Activated naive CD8-positive, alpha-beta T cell treated with anti-CD3 and anti-CD28 coated beads, Interleukin-2, amount 10 ng/mL, durations not matched to agents 7 days and 5 days (primary cell): ENCODE results near the gene CLOCK. TPM values are rescaled to one million over a fixed set of nuclear protein-coding genes. Genes with fewer than 3 reads are reported as not detected.

Source experiments
- ATAC-seq: fragments of 150-1000 bp; cut with Tn5 transposase; one replicate; pipeline ENCODE4 v1.10.0; 2021; ENCODE audit warnings: low read depth, moderate library complexity
- POLR2A ChIA-PET: fragments of 350-600 bp; sonication (Branson Sonifier 250); formaldehyde crosslinking; loops from one replicate; lab custom pipeline; 2021; ENCODE audit warnings: antibody characterized with exemption; lab: Charles Lee
- DNase-seq: peaks from one replicate; pipeline ENCODE4 v3.0.0; 2021
- H3K27ac Mint-ChIP-seq: one replicate; pipeline ENCODE4 v1.8.0; 2022; ENCODE audit warnings: mild to moderate bottlenecking, mixed read lengths
- H3K27me3 Mint-ChIP-seq: one replicate; pipeline ENCODE4 v1.8.0; 2022; ENCODE audit warnings: mild to moderate bottlenecking, moderate library complexity, mixed read lengths
- H3K36me3 Mint-ChIP-seq: one replicate; pipeline ENCODE4 v1.8.0; 2021; ENCODE audit warnings: mild to moderate bottlenecking, mixed read lengths
- H3K4me1 Mint-ChIP-seq: one replicate; pipeline ENCODE4 v1.8.0; 2021; ENCODE audit warnings: mixed read lengths
- H3K4me3 Mint-ChIP-seq: one replicate; pipeline ENCODE4 v1.8.0; 2022; ENCODE audit warnings: mild to moderate bottlenecking, moderate library complexity, mixed read lengths
- H3K9me3 Mint-ChIP-seq: one replicate; pipeline ENCODE4 v1.8.0; 2021; ENCODE audit warnings: mixed read lengths
- total RNA-seq, 2 experiments: library from RNA; stranded (reverse); gene quantifications; one replicate each; pipeline ENCODE4 v1.2.3, GENCODE V29; 2021

CLOCK gene
- total RNA-seq, 2 experiments from 2014 or later: 8.5 to 9.1 TPM

DNA sequence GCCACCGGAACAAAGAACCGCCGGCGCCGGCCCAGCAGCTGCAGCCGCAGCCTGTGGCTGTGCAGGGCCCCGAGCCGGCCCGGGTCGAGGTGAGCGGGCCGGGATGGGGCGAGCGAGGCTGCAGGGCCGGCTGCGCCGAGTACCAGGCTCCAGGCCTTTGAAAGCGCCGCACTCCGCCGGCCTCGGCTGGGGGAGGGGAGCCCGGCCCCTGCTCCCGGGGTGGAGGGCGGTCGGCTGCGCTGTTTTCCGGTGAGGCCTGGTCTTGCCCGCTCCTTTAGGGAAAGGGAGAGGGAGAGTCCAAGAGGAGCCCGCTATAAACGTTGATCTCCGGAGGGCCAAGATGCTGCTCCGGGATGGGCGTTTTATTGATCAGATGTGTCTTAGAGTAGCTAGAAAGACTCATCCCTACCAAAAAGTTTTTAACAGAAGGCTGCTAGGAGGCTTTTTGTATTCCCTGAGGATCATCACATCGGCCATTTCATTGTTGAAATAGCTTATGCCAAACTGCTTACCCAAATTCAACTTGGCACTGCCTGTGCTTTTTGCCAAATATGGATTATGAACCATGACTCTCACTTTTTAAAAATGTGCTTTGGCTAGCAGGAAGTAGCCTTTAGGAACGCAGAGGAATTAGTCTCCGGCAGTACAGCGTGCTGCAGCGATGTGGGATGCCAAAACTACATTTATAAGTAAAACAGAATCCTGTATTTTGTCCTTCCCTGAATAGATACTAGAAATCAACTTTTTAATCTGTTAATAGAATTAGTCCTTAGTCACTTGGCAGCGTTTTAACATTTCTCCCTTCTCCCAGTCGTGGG, 150.2 kb downstream of the CLOCK start:
- Mint-ChIP-seq H3K36me3 (peaks cover 23% of the 10 kb centered on the region), H3K27me3 (no peaks in the 10 kb centered on the region), H3K4me1 (peaks cover 46% of the 10 kb centered on the region), H3K27ac (peak overlapping the region; percentile 78), H3K9me3 (no peaks in the 10 kb centered on the region), H3K4me3 (peak overlapping the region; percentile 96)
- peak; percentile 12 for ATAC-seq
- POLR2A ChIA-PET: interaction anchor here (0.5 to 2.2 kb wide), 2 partner anchors 12 to 149 kb away, joined by 3 to 10 read pairs; no protein-coding TSS in a partner anchor
- peak; percentile 66 for DNase-seq

DNA sequence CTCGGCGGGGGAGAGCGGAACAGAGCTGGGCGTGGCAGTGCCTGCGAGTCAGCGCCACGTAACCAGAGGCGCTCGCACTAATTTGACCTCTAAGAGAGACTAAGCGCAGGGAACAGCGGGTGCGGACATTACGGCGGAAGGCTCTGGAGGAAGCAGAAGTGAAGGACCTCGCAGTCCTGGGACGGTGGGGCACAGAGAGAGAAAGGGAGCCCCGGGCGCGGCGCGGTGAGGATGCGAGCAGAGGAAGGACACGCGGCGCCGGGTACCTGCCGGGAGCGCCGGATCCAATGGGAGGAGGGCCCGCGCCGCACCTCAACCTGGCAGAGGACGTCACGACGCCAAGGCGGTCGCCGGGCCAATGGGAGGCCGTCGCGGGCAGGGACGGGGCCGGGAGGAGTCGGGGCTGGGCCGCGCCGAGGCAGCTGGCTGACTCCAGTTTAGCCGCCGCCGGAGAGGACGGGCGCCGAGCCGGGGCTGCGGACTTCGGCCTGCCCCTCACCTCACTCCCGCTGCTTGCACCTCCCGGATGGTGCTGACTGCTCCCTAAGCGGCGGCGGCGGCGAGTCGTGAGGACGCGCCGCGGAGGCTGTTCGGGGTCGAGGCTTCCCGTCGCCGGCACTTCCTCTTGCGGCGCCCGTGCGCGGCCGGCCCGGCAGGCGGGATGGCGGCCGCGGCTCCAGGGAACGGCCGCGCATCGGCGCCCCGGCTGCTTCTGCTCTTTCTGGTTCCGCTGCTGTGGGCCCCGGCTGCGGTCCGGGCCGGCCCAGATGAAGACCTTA, 151.0 kb downstream of the CLOCK start, which contains the start of gene TMEM165:
Gene TMEM165, plus strand, starts transcription at position 429 of the 779 bp plus-strand sequence. Its CDS starts 233 bp downstream, at position 662.
- Mint-ChIP-seq H3K27ac (peak within 1 kb of the TSS; percentile 98), H3K36me3 (peaks cover 16% of the 10 kb centered on the region), H3K4me3 (peak within 1 kb of the TSS; percentile 96), H3K27me3 (no peaks in the 10 kb centered on the region), H3K4me1 (peaks cover 38% of the 10 kb centered on the region), H3K9me3 (no peaks in the 10 kb centered on the region)
- DNase-seq (peak; percentile 94), ATAC-seq (peak; percentile 97)
- POLR2A ChIA-PET: interaction anchor here (0.6 to 2.2 kb wide), 5 partner anchors 9 to 150 kb away, joined by 3 to 10 read pairs (median 3); no protein-coding TSS in a partner anchor

DNA sequence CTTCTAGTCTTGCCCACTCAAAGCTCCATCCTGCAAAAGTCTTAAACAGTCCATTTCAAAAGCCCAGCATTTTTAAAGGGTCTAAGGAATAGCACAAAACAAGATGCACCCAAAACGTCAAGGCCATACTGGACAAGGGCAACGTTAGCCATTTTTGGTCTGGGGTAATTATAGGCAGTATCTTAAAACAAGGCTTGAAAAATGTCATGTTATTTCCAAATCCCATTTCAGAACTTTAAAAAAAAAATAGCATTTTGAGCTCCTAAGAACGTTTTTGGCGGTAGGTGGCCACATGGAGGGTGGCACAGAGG, 151.5 kb downstream of the CLOCK start:
- peak overlapping the region; percentile 96 for H3K4me3 Mint-ChIP-seq
- peak overlapping the region; percentile 98 for H3K27ac Mint-ChIP-seq
- peaks cover 34% of the 10 kb centered on the region for H3K4me1 Mint-ChIP-seq
- POLR2A ChIA-PET: interaction anchor here (0.6 to 2.2 kb wide), 5 partner anchors 9 to 151 kb away, joined by 3 to 10 read pairs (median 3); no protein-coding TSS in a partner anchor
- no peaks in the 10 kb centered on the region for H3K9me3 Mint-ChIP-seq
- ATAC-seq: no peak
- DNase-seq: no peak
- H3K27me3 Mint-ChIP-seq: no peaks in the 10 kb centered on the region
- peaks cover 13% of the 10 kb centered on the region for H3K36me3 Mint-ChIP-seq

DNA sequence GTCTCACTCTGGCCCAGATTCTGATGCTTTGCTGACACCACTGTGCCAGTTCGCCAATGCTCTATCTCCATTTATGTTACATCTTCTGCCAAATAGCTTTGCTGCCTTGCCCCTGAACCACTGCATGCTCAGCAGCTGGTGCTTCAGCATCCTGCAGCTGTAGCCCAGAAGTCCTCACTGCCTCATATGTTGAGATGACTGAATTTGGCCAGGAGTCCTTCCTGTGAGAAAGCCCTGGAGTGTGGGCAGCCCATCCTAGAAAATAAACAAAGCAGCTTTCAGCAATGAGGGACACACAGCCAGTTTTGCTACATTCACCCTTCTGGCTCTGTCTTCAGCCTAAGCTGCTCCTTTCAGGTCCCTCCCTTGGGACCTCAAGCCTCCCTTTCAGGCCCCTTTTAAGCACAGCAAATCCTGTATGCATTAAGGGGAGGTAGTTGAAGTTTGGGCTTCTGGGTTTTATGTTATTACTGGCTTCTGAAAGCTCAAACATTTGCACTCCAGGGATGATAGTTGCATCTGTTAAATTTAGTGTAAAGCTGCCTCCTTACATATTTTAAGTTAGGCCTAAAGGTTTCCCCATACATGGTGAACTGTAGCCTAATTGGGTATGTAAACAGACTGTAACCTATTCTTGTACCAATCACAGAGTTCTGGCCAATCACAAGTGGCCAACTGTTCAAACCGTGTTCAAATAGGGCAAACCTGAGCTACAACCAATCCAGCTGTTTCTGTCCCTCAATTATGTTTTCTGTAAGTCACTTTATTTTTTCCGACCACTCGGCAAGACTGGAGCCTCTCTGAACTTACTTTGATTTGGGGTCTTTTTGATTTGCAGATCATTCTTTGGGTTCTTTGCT, 153.0 kb downstream of the CLOCK start:
- Mint-ChIP-seq H3K4me3 (no peak overlapping the region), H3K27me3 (no peaks in the 10 kb centered on the region), H3K9me3 (no peaks in the 10 kb centered on the region), H3K36me3 (peaks cover 9% of the 10 kb centered on the region), H3K27ac (no peak overlapping the region), H3K4me1 (peaks cover 25% of the 10 kb centered on the region)
- no peak for ATAC-seq
- no peak for DNase-seq
- POLR2A ChIA-PET: interaction anchor here (1.9 kb wide), 1 partner anchor 7 kb away, joined by 8 read pairs; no protein-coding TSS in a partner anchor

DNA sequence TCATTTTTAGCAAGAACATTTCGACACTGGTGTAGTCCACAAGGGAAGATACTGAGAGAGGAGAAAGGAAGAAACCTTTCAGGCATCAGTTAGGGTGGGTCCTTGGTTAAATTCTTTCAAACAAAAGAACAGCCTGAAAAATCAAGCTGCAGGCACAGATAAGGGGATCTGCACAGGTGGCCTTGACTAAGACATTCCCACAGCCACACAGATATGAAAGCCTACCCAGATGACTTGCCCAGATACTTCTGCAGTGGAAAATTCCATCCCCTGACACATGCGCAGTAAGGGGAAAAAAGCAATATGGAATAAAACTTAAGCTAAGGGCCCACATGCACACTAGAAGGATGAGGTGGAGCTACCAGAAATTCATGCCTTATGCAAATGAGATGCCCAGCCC, 159.9 kb downstream of the CLOCK start:
- no peak for DNase-seq
- no peaks in the 10 kb centered on the region for H3K36me3 Mint-ChIP-seq
- H3K27ac Mint-ChIP-seq: no peak overlapping the region
- no peaks in the 10 kb centered on the region for H3K27me3 Mint-ChIP-seq
- H3K4me1 Mint-ChIP-seq: peaks cover 10% of the 10 kb centered on the region
- POLR2A ChIA-PET: interaction anchor here (1.7 kb wide), 1 partner anchor 8 kb away, joined by 8 read pairs; the partner anchor contains the start of gene TMEM165
- H3K4me3 Mint-ChIP-seq: no peak overlapping the region
- ATAC-seq: no peak
- no peaks in the 10 kb centered on the region for H3K9me3 Mint-ChIP-seq

DNA sequence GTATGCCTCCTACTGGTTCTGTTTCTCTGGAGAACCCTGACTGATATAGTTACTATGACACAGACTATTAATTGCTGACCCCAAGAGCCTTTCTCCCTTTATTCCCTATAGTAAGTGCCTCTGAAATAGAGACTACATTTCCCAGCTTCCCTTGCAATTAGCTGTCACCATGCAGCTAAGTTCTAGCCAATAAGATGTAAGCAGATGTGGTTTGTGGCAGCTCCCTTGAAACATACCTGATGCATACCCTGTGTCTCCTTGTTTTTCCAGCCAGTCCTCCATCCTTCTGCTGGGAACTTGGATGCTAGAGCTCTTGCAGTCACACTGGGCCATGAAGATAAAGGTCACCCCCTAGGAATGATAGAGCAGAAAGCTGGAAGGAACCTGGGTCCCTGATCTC, 160.6 kb downstream of the CLOCK start:
- Mint-ChIP-seq H3K27ac (no peak overlapping the region), H3K4me3 (no peak overlapping the region), H3K27me3 (no peaks in the 10 kb centered on the region), H3K36me3 (no peaks in the 10 kb centered on the region), H3K9me3 (no peaks in the 10 kb centered on the region), H3K4me1 (peaks cover 15% of the 10 kb centered on the region)
- ATAC-seq: peak; percentile 70
- POLR2A ChIA-PET: interaction anchor here (1.7 kb wide), 1 partner anchor 9 kb away, joined by 8 read pairs; the partner anchor contains the start of gene TMEM165
- DNase-seq: no peak

DNA sequence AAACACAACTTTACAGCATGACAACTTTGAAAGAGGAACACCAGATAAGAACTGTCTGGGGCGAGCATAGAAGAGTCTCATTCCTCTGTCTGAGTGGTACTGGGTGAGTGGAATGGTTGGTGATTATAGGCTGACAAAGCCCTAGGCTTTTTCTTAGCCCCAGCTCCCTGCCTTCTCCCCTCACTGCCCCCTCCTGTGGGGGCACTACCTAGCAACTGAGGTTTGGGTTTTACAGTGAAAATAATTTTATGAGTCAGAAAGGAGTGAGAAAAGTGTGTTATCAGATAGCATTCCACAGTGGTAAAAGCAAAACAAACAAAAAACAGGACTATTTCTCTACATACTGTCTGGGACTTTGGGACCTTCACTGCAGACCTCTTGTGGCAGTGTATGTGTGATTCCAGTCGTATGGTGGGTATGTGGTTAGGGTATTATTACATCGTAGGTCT, 161.5 kb downstream of the CLOCK start:
- no peak for ATAC-seq
- Mint-ChIP-seq H3K4me1 (peaks cover 15% of the 10 kb centered on the region), H3K27ac (no peak overlapping the region), H3K9me3 (no peaks in the 10 kb centered on the region), H3K4me3 (no peak overlapping the region), H3K36me3 (no peaks in the 10 kb centered on the region), H3K27me3 (no peaks in the 10 kb centered on the region)
- no peak for DNase-seq
- POLR2A ChIA-PET: interaction anchor here (0.8 to 1.7 kb wide), 2 partner anchors 10 kb away, joined by 3 to 8 read pairs; partner anchors contain the start of gene TMEM165

DNA sequence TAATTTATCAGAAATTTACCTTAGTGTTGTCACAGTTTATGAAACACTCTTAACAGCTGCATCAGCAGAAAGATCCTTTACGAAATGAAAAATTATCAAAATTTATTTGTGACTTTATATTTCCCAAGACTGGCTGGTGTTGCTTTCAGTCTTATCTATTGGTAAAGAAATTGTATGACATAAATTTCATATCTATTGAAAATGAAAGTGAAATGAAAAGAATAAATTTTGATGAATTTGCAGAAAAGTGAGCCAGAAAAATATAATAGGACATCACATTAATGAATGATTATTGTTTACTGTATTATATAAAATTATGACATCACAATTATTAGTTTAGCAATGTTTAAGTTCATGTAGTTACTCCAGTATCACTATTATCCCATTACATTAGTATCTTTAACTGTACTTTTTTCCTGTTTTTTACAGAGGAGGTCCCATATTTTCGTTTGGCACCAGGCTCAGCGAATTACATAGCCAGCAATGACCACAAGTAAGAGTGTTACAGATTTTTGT, 164.2 kb downstream of the CLOCK start:
- Mint-ChIP-seq H3K4me1 (peaks cover 15% of the 10 kb centered on the region), H3K9me3 (no peaks in the 10 kb centered on the region), H3K4me3 (no peak overlapping the region), H3K27me3 (no peaks in the 10 kb centered on the region), H3K27ac (no peak overlapping the region), H3K36me3 (no peaks in the 10 kb centered on the region)
- DNase-seq (no peak), ATAC-seq (no peak)
- POLR2A ChIA-PET: no interaction called here

DNA sequence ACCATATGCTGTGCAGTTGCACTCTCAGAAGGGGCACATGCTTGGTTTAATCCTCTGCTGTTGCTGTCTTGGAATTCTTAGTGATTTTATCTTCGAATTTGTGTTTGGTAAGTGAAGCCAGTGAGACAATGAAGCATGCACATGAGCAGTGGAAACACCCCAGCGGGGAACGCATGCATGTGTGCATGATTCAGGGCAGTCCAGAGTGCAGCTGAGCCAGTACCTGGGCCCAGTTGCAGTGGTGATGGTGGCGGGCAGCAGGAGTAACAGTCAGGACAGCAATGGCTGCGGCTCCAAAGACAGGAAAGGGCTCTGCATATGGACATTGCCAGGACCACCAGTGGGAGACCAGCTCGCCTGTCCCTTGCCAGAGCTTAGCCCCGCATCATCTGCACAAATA, 165.2 kb downstream of the CLOCK start:
- no peaks in the 10 kb centered on the region for H3K9me3 Mint-ChIP-seq
- DNase-seq: no peak
- H3K4me1 Mint-ChIP-seq: peaks cover 15% of the 10 kb centered on the region
- no peaks in the 10 kb centered on the region for H3K36me3 Mint-ChIP-seq
- peak overlapping the region; percentile 7 for H3K27ac Mint-ChIP-seq
- no peak for ATAC-seq
- H3K4me3 Mint-ChIP-seq: peak overlapping the region; percentile 10
- no peaks in the 10 kb centered on the region for H3K27me3 Mint-ChIP-seq
- POLR2A ChIA-PET: no interaction called here

DNA sequence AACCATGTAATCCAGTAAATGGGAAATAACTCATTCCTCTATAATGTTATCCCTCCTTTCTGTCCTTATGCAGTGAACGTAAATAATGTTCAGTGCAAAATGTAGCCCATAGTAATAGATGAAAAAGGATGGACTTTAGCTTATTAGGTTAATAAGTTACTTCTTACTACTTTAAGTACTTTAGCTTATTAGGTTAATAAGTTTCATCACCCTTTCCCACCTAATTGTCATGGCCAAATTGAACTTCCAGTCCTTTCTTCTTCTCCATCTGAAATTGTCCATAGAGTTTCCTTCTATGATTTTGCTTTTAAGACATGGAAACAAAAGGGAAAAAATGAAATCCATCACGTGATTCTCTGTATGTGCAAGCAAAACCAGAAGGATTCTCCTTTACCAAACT, 166.1 kb downstream of the CLOCK start:
- DNase-seq (no peak), ATAC-seq (no peak)
- Mint-ChIP-seq H3K27me3 (no peaks in the 10 kb centered on the region), H3K9me3 (no peaks in the 10 kb centered on the region), H3K36me3 (no peaks in the 10 kb centered on the region), H3K27ac (no peak overlapping the region), H3K4me3 (no peak overlapping the region), H3K4me1 (peaks cover 11% of the 10 kb centered on the region)
- POLR2A ChIA-PET: no interaction called here

DNA sequence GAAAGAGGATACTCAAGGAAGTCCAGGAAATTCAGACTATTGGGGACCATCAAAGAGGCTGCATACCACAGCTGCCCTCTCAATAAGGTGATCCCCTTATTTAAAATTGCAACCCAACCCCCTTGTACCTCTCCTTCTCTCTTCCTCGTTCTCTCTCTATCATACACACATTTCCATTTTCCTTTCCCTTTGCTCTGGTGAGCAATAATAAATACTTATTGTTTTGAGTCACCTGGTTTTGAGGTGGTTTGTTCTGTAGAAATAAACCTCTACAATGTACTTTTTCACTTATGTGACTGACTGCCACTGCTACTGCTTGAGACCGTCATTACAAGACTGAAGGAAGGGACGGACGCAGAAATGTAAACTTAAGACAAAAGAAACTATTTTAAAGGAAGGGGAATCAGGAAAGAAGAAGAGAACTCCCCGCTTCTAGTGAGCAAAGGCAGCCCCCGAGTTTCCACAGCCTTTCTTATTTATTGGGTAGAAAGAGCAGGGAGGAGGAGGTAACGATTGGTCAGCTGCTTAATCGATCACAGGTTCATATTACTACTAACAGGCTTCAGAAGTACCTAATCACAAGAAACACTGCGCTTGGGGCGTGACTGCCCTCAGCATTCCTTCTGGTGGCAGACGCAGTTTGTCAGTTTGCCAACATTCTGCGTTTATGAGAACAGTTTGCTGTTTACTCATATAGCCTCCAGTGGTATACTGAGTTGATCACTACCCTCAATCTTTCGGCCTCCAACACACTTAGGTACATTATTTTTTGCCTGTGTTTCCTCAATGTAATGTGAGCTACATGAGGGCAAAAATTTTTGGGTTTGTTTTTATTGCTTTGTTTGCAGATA, 167.9 kb downstream of the CLOCK start:
- POLR2A ChIA-PET: no interaction called here
- DNase-seq (no peak), ATAC-seq (no peak)
- Mint-ChIP-seq H3K27me3 (no peaks in the 10 kb centered on the region), H3K36me3 (no peaks in the 10 kb centered on the region), H3K4me3 (no peak overlapping the region), H3K9me3 (no peaks in the 10 kb centered on the region), H3K4me1 (peaks cover 9% of the 10 kb centered on the region), H3K27ac (no peak overlapping the region)
